Testis (tissue), 2 donors: Measurements from ENCODE around the gene SLC36A2.

Experiments
- CTCF ChIP-seq, 3 experiments: fragments of 450-650 bp in 2 of 3; fragments of 200-600 bp in 1 of 3; sonication (generic) in 1 of 3; IDR thresholded peaks; one replicate each; pipeline ENCODE4 v1.5.1; 2016 to 2019; ENCODE audit warnings: antibody characterized with exemption in 3 of 3, mild to moderate bottlenecking in 2 of 3, moderate library complexity in 1 of 3
- POLR2A ChIP-seq: fragments of 450-650 bp; IDR thresholded peaks from one replicate; pipeline ENCODE4 v1.6.1; 2017; ENCODE audit warnings: antibody characterized with exemption, mild to moderate bottlenecking, moderate library complexity

DNA sequence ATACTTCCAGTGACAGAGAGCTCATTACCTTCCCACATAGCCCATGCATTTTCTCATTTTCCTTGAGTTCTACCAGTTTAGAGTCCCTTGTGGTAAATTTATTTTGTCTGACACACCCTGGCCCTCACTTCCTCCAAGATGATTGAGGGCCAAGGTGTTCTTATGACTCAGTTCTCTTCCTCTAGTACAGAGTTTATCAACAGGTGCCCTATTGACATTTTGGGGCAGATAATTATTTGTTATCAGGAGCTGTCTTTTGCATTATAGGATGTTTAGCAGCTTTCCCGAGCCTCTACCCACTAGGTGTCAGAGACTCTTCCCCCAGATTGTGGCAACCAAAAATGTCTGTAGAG, 50.9 kb downstream of the SLC36A2 start:
- TF ChIP-seq CTCF (IDR thresholded peaks at IDR 0.05) (no peak), POLR2A (no peak)
